Transverse colon (tissue), 4 donors: ENCODE data around the gene ANKFN1. TPM values are rescaled to one million over a fixed set of nuclear protein-coding genes. Genes with fewer than 3 reads are reported as not detected.

Source experiments
- DNase-seq: peaks from one replicate; pipeline ENCODE4 v3.0.0-alpha.2; 2019
- H3K27ac ChIP-seq, 4 donors: fragments of 200-600 bp; sonication (generic); 2 replicates each; pipeline ENCODE4 v1.5.1; 2016 to 2018; ENCODE audit warnings: inconsistent platforms in 4 of 4
- H3K27me3 ChIP-seq: fragments of 200-600 bp; sonication (generic); 2 replicates; pipeline ENCODE4 v1.5.1; 2017; ENCODE audit warnings: inconsistent platforms
- H3K36me3 ChIP-seq, 4 donors: fragments of 200-600 bp; sonication (generic); 2 replicates each; pipeline ENCODE4 v1.5.1; 2017 to 2019; ENCODE audit warnings: inconsistent platforms in 4 of 4
- H3K4me1 ChIP-seq, 4 donors: fragments of 200-600 bp; sonication (generic); 2 replicates each; pipeline ENCODE4 v1.5.1; 2017 to 2020; ENCODE audit warnings: inconsistent platforms in 4 of 4
- H3K4me3 ChIP-seq, 4 donors: fragments of 200-600 bp; sonication (generic); 1 replicate in 1 of 4; 2 replicates in 3 of 4; pipeline versions ENCODE4 v1.5.1 to v1.6.1; 2017 to 2019; ENCODE audit warnings: inconsistent platforms in 4 of 4
- H3K9me3 ChIP-seq, 2 donors: fragments of 200-600 bp; sonication (generic); 2 replicates each; pipeline ENCODE4 v1.5.1; 2017 to 2019; ENCODE audit warnings: inconsistent platforms in 2 of 2
- CTCF ChIP-seq, 5 experiments: fragments of 200-600 bp in 3 of 5; fragments of 450-650 bp in 2 of 5; sonication (generic) in 3 of 5; IDR thresholded peaks; 1 replicate in 2 of 5; 2 replicates in 3 of 5; pipeline ENCODE4 v1.5.1; 2016 to 2017; ENCODE audit warnings: antibody characterized with exemption in 5 of 5, inconsistent platforms in 3 of 5, mild to moderate bottlenecking in 2 of 5, moderate library complexity in 1 of 5
- EP300 ChIP-seq: sonication (generic); formaldehyde crosslinking; IDR thresholded peaks from one replicate; pipeline ENCODE4 v1.6.1; 2017; ENCODE audit warnings: antibody characterized with exemption, low read depth
- POLR2A ChIP-seq: fragments of 450-650 bp; IDR thresholded peaks from one replicate; pipeline ENCODE4 v1.6.1; 2016; ENCODE audit warnings: antibody characterized with exemption, mild to moderate bottlenecking, moderate library complexity
- POLR2AphosphoS5 ChIP-seq, 3 donors: sonication (generic); formaldehyde crosslinking; IDR thresholded peaks; one replicate each; pipeline ENCODE4 v1.6.1; 2016; ENCODE audit warnings: antibody characterized with exemption in 3 of 3
- WGBS, 2 donors: methylation state at CpG; one replicate each; pipeline ENCODE4 v1.1.5; 2018; ENCODE audit warnings: low coverage in 1 of 2; 5-methylcytosine and 5-hydroxymethylcytosine counted together
- in situ Hi-C, 4 donors: fragments of 200-750 bp; cut with MboI; loops; one replicate each; pipeline versions ENCODE4 v1.15.0 to v1.15.1; 2017; ENCODE audit warnings: low sequenced_read_pairs in 3 of 4, low pct_ligation_motif_present in 1 of 4, low pct_unique_long_range_greater_than_20kb in 1 of 4
- intact Hi-C: fragments of 100-400 bp; cut with DNase I; formaldehyde crosslinking; loops from one replicate; pipeline ENCODE4 v1.15.1; 2023; ENCODE audit warnings: low total_unique reads
- total RNA-seq, 4 donors: library from RNA; depleted of rRNA; stranded (reverse); fragments of >200 nt; gene quantifications; one replicate each; pipeline ENCODE4 v1.1.0, GENCODE V29; 2016

ANKFN1 gene
- total RNA-seq, 4 donors from 2014 or later: 1.2 TPM; not detected in 3

- WGBS, 2 donors: 58 to 73% methylated on average over 1 of the region's 1 CpG
- in situ Hi-C loops: loop anchor here in 1 of 4 donors (10.0 kb wide), 1 partner anchor 63 kb away; no protein-coding TSS in a partner anchor
- intact Hi-C loops: no loop called here
Measured at GRCh38 chr17:56182081-56182480, 28.8 kb downstream of the ANKFN1 start.

DNA sequence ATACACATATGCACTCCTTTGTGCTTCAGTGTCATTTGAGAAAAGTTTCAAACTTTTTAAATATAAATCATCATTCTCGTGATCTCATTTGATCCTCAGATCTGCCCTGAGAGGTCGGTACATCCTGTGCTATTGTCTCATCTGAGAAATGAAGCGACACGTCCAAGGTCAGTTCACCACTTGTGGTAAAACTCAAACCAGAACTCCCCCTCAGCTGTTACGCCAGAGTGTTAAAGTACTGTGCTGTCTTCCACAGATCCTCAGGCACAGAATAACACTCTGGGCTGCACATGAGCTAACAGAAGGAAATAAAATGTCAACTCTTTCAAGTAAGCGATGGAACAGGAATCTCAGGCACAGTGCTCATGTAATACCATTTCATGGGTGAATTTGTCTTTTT is 31.4 kb downstream of the ANKFN1 start:
- Histone ChIP-seq H3K4me3 (no peak overlapping the region), H3K27me3 (no peaks in the 10 kb centered on the region), H3K9me3 (no peaks in the 10 kb centered on the region), H3K36me3 (no peaks in the 10 kb centered on the region), H3K27ac (no peak overlapping the region), H3K4me1 (no peaks in the 10 kb centered on the region)
- intact Hi-C loops (no loop called here), in situ Hi-C loops (loop anchor here in 1 of 4 donors (10.0 kb wide), 1 partner anchor 60 kb away; no protein-coding TSS in a partner anchor)
- TF ChIP-seq POLR2AphosphoS5 (IDR thresholded peaks at IDR 0.05): no peak
- no peak for TF ChIP-seq CTCF (IDR thresholded peaks at IDR 0.05)
- TF ChIP-seq EP300: no peak
- TF ChIP-seq POLR2A: no peak
- DNase-seq: no peak
- WGBS, 2 donors: 82 to 84% methylated on average over 6 of the region's 6 CpGs

More at GRCh38 chr17:56182081-56182480, 28.8 kb downstream of the ANKFN1 start:
- H3K27me3 ChIP-seq: no peaks in the 10 kb centered on the region
- H3K9me3 ChIP-seq: no peaks in the 10 kb centered on the region
- no peak for TF ChIP-seq EP300
- no peak for TF ChIP-seq POLR2A
- TF ChIP-seq POLR2AphosphoS5 (IDR thresholded peaks at IDR 0.05): no peak
- TF ChIP-seq CTCF (IDR thresholded peaks at IDR 0.05): no peak
- no peaks in the 10 kb centered on the region for H3K4me1 ChIP-seq
- H3K4me3 ChIP-seq: no peak overlapping the region
- H3K27ac ChIP-seq: no peak overlapping the region
- no peak for DNase-seq
- H3K36me3 ChIP-seq: no peaks in the 10 kb centered on the region

GRCh38 chr17:56185491-56186221 is 32.4 kb downstream of the ANKFN1 start:
- in situ Hi-C loops (loop anchor here in 1 of 4 donors (10.0 kb wide), 1 partner anchor 59 kb away; no protein-coding TSS in a partner anchor), intact Hi-C loops (no loop called here)
- Histone ChIP-seq H3K36me3 (no peaks in the 10 kb centered on the region), H3K9me3 (no peaks in the 10 kb centered on the region), H3K27ac (no peak overlapping the region), H3K27me3 (no peaks in the 10 kb centered on the region), H3K4me1 (no peaks in the 10 kb centered on the region), H3K4me3 (no peak overlapping the region)
- DNase-seq: no peak
- no peak for TF ChIP-seq EP300
- TF ChIP-seq POLR2A: no peak
- 61 to 62% methylated on average over 6 of the region's 6 CpGs for WGBS, 2 donors

GRCh38 chr17:56186222-56186786 is 33.0 kb downstream of the ANKFN1 start:
- no peaks in the 10 kb centered on the region for H3K9me3 ChIP-seq
- intact Hi-C loops: no loop called here
- no peaks in the 10 kb centered on the region for H3K27me3 ChIP-seq
- in situ Hi-C loops: loop anchor here in 1 of 4 donors (10.0 kb wide), 1 partner anchor 58 kb away; no protein-coding TSS in a partner anchor
- no peak overlapping the region for H3K27ac ChIP-seq
- no peaks in the 10 kb centered on the region for H3K36me3 ChIP-seq
- no peak overlapping the region for H3K4me3 ChIP-seq
- TF ChIP-seq CTCF (IDR thresholded peaks at IDR 0.05) (no peak), EP300 (no peak), POLR2A (no peak), POLR2AphosphoS5 (IDR thresholded peaks at IDR 0.05) (no peak)
- 84% methylated on average over 7 of the region's 7 CpGs for WGBS, 2 donors
- no peaks in the 10 kb centered on the region for H3K4me1 ChIP-seq
- no peak for DNase-seq
